T-helper 1 cell treated with Interleukin-12 subunit alpha and Interleukin-12 subunit beta and Interleukin-4 antibody, amounts not matched to agents 30 ng/mL and 1 ng/mL, for 36 hours (primary cell): ENCODE measurements around the gene TMC7. TPM values are rescaled to one million over a fixed set of nuclear protein-coding genes. Genes with fewer than 3 reads are reported as not detected.

ENCODE experiments used
- intact Hi-C: fragments of 100-400 bp; cut with micrococcal nuclease; formaldehyde crosslinking; loops from one replicate; pipeline ENCODE4 v1.15.1; 2024
- total RNA-seq: library from RNA; stranded (reverse); gene quantifications from 2 replicates; pipeline ENCODE4 v1.2.3, GENCODE V29; 2022

The TMC7 gene
- total RNA-seq, 1 donor from 2014 or later, result 0.07 TPM

- intact Hi-C loops, result no loop called here
These were observed 43.7 kb downstream of the TMC7 start for GRCh38 chr16:19027416-19027815.

DNA sequence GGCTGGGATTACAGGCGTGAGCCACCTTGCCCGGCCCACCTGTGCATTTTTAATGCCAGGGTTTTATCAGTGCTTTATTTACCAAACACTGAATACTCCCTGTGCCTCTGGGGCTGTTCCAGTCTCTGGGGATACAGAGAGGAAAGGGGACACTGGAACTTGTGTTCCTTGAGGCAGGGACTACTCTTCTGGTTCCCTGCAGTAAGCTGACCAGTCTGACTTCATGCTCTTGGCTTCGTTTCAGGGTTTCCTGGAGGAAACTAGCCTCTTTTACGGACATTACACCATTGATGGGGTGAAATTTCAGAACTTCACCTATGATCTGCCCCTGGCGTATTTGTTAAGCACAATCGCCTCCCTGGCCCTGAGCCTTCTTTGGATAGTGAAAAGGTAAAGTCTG, 46.2 kb downstream of the TMC7 start:
- intact Hi-C loops, result no loop called here

- intact Hi-C loops, result no loop called here
These were observed 48.0 kb downstream of the TMC7 start for GRCh38 chr16:19031738-19032137.

- intact Hi-C loops, result no loop called here
These were observed 50.0 kb downstream of the TMC7 start for GRCh38 chr16:19033761-19034160.

DNA sequence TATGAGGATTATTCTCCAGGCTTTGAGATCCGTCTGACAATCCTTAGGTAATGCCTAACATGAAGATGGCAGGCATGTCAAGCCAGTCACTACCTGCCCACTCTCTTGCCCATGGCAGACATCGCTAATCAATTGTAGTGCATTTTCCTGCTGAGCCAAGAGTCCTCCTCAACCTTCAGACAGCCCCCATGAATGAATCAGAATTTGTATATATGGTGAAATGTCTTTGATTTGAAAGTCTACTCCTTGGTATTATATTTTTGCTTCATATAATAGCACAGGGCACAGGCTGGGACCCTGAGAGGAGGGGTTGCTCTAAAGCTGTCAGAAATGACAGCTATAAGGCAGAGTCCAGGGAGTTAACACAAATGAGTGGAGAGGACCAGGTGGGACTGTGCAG, 56.7 kb downstream of the TMC7 start:
- intact Hi-C loops, result no loop called here

- intact Hi-C loops, result no loop called here
These were observed 61.0 kb downstream of the TMC7 start for GRCh38 chr16:19044769-19045168.

DNA sequence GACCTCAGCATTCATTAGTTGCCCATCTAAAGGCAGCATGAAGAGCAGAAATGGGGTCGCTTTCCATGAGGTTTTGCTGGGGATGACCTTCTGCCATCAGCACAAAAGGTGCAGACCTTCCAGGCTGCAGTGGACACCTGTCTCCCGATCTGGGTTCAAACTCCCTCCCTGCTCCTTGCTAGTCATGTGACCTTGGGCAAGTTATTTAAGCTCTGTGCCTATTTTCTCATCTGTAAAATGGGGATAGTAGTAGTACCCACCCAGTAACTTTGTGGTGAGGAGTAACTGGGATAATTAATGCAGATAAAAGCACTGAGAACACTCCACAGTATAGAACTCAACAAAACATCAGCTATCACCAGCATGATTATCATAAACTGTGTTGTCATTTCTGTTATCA, 62.3 kb downstream of the TMC7 start:
- intact Hi-C loops, result no loop called here

DNA sequence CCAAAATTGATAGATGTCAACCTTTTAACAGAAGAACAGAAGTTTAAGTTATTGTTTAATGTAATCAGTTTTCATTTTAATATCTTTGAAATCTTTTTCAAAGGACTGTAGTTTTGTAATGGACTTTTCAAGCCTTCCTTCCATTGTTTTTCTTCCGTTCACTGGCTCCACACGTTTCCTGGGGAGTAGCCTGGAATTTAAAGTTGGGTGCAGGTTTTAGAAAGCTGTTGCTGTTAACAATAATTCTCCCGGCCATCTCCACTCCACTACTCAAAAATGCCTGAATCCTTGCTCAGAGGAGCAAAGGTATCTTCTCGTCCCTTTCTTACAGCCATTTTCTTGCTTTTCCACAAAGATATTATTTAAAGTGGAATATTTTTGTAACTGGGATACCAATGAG, 79.0 kb downstream of the TMC7 start:
- intact Hi-C loops, result no loop called here

GRCh38 chr16:19066988-19067348, 83.2 kb downstream of the TMC7 start:
- intact Hi-C loops, result loop anchor here (1.0 to 5.0 kb wide), 8 partner anchors 19 to 1835 kb away; partner anchors contain the start of genes ARL6IP1, CCP110, DCUN1D3 and IQCK

- intact Hi-C loops, result loop anchor here (1.0 to 5.0 kb wide), 8 partner anchors 19 to 1835 kb away; partner anchors contain the start of genes ARL6IP1, CCP110, DCUN1D3 and IQCK
These were observed 83.9 kb downstream of the TMC7 start, which contains the start of gene COQ7 for GRCh38 chr16:19067349-19068236. TSS of gene COQ7 (plus strand) at chr16:19067614. CDS start at chr16:19067665, 51 bp downstream.

DNA sequence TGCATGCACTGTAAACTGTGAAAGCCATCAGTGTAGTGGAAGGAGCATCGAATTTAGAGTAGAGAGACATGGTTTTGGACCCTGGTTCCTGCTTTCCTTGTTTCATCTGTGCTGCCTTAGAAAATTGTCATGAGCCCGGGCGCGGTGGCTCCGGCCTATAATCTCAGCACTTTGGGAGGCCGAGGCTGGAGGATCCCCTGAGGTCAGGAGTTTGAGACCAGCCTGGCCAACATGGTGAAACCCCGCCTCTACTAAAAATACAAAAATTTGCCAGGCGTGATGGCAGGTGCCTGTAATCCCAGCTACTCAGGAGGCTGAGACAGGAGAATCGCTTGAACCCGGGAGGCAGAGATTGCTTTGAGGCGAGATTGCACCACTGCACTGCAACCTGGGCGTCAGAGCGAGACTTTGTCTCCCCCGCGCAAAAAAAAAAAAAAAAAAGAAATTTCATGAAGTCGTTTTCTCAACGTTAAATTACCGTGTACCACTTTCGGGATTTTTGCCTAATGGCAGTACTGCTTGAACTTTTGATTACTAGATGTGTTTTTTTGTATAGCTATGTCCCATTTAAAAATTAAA, 84.6 kb downstream of the TMC7 start:
- intact Hi-C loops, result loop anchor here (5.0 kb wide), 1 partner anchor 1834 kb away; the partner anchor contains the start of genes DCUN1D3 and LYRM1

- intact Hi-C loops, result loop anchor here (1.0 kb wide), 1 partner anchor 146 kb away; the partner anchor contains the start of gene SMG1
These were observed 88.4 kb downstream of the TMC7 start for GRCh38 chr16:19071811-19072777.

GRCh38 chr16:19073344-19073743, 89.6 kb downstream of the TMC7 start:
- intact Hi-C loops, result no loop called here

GRCh38 chr16:19073863-19074262, 90.1 kb downstream of the TMC7 start:
- intact Hi-C loops, result no loop called here

DNA sequence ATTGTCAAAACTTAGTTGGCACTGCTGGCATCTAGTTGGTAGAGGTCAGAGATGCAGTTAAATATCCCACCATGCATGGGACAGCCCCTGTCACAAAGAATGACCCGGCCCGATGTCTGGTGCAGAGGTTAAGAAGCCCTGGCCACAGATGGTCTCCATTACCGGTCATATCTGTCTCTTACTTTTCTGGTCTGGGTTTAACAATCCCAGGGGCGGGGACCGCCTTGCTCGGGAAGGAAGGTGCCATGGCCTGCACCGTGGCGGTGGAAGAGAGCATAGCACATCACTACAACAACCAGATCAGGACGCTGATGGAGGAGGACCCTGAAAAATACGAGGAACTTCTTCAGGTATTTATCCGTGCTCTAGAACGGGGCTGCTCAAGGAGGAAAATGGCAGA, 91.8 kb downstream of the TMC7 start:
- intact Hi-C loops, result no loop called here

DNA sequence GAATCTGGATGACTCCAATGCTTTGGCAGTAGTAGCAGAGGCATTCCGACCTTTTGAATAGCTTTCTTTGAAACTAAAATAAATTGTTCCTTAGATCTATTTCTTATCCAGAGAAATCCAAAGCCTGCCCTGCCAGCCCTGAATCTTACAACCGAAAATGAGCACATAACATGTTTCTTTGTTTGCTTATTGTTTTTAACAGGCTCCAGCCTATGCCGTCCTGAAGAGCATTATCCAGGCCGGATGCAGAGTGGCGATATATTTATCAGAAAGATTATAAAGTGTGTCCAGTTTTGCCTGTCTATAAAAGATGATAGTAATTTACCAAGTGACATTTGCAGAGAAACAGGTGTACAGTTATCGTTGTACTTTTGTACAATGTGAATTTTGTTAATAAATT, 94.1 kb downstream of the TMC7 start:
- intact Hi-C loops, result no loop called here

GRCh38 chr16:19083670-19084069, 99.9 kb downstream of the TMC7 start:
- intact Hi-C loops, result no loop called here

- intact Hi-C loops, result no loop called here
These were observed 100.4 kb downstream of the TMC7 start for GRCh38 chr16:19084139-19084538.

- intact Hi-C loops, result no loop called here
These were observed 101.1 kb downstream of the TMC7 start for GRCh38 chr16:19084879-19085278.

DNA sequence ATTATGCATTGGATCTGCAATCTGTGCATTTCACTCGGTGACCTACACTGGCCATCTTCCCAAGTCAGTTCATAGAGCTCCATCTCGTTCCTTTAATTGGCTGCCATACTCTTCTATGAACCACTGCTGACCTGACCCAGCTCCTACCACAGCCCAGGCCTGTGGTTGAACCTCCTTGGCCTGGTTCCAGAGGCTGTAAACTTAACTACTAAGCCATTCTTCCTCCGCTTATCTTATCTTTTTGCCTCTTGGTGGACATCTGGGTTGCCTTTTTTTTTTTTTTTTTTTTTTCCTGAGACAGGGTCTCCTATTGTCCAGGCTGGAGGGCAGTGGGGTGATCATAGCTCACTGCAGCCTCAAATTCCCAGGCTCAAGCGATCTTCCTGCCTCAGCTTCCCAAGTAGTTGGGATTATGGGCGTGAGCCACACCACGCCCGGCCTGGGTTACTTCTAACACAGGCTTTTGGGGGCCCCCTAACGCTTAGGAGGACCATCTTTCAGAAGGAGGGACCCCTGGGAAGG, 102.0 kb downstream of the TMC7 start:
- intact Hi-C loops, result loop anchor here (1.0 kb wide), 7 partner anchors 18 to 801 kb away; partner anchors contain the start of gene COQ7
